ENCODE results near the gene MAP6.

- TF ChIP-seq, protein P1, sequence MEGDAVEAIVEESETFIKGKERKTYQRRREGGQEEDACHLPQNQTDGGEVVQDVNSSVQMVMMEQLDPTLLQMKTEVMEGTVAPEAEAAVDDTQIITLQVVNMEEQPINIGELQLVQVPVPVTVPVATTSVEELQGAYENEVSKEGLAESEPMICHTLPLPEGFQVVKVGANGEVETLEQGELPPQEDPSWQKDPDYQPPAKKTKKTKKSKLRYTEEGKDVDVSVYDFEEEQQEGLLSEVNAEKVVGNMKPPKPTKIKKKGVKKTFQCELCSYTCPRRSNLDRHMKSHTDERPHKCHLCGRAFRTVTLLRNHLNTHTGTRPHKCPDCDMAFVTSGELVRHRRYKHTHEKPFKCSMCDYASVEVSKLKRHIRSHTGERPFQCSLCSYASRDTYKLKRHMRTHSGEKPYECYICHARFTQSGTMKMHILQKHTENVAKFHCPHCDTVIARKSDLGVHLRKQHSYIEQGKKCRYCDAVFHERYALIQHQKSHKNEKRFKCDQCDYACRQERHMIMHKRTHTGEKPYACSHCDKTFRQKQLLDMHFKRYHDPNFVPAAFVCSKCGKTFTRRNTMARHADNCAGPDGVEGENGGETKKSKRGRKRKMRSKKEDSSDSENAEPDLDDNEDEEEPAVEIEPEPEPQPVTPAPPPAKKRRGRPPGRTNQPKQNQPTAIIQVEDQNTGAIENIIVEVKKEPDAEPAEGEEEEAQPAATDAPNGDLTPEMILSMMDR (IDR thresholded peaks at IDR 0.05; ENCODE audit: low read depth, low read length): no peak
- TF ChIP-seq POLR2A (IDR thresholded peaks at IDR 0.05; ENCODE audit: extremely low read depth, insufficient read length) (no peak), MAX (IDR thresholded peaks at IDR 0.05; ENCODE audit: low read depth, low read length) (no peak), MYC (IDR thresholded peaks at IDR 0.05; ENCODE audit: low read depth, low read length) (no peak)
These were observed 92.8 kb downstream of the MAP6 start for GRCh38 chr11:75576017-75576416.

All from NB4 (cell line).